GM12878 (cell line): ENCODE results near the gene MITF. TPM values are rescaled to one million over a fixed set of nuclear protein-coding genes. Genes with fewer than 3 reads are reported as not detected.

Source experiments
- ATAC-seq: fragments of 200-7000 bp; cut with Tn5 transposase; 3 replicates; pipeline ENCODE4 v1.9.1; 2020; ENCODE audit warnings: mild to moderate bottlenecking, moderate library complexity
- BruUV-seq: library from RNA; stranded (reverse); fragments of 400-500 nt; replicated peaks from 2 replicates; lab custom pipeline; 2021; lab: Mats Ljungman, UMichigan
- CTCF ChIA-PET: fragments of 300-600 bp; sonication (Branson Sonifier 250); formaldehyde crosslinking; extraction: SDS; loops from one replicate; lab custom pipeline; 2021; ENCODE audit warnings: inconsistent platforms; lab: Yijun Ruan, JAX
- POLR2A ChIA-PET: fragments of 350-600 bp; formaldehyde crosslinking; extraction: SDS; loops from one replicate; lab custom pipeline; 2021; ENCODE audit warnings: inconsistent platforms; lab: Charles Lee
- RAD21 ChIA-PET: fragments of 300-600 bp; sonication (Branson Sonifier 250); formaldehyde crosslinking; loops from one replicate; lab custom pipeline; 2023; ENCODE audit warnings: antibody characterized with exemption; ENCODE audit not compliant: unreplicated experiment; lab: Charles Lee
- SMC1A ChIA-PET: fragments of 300-600 bp; sonication (Branson Sonifier 250); formaldehyde crosslinking; loops from one replicate; lab custom pipeline; 2023; ENCODE audit not compliant: unreplicated experiment, uncharacterized antibody; lab: Charles Lee
- DNase-seq: peaks from one replicate; pipeline ENCODE4 v3.0.0-alpha.2; 2011; ENCODE audit warnings: low read depth, low spot score
- FAIRE-seq: peaks from 3 replicates; lab custom pipeline; 2011; peaks lifted over from hg19 to GRCh38; lab: Jason Lieb, UNC
- H2AFZ ChIP-seq: 2 replicates; pipeline ENCODE4 v1.6.0; 2011; ENCODE audit warnings: low read depth, low read length, control low read depth; ENCODE audit not compliant: control insufficient read depth
- H3K27ac ChIP-seq: 2 replicates; pipeline ENCODE4 v1.5.1; 2011; ENCODE audit warnings: control low read depth; ENCODE audit not compliant: control insufficient read depth, insufficient read depth
- H3K27me3 ChIP-seq, 2 experiments: replicated peaks in 1 of 2; 2 replicates each; pipeline versions ENCODE4 v1.6.0 to v1.6.1; 2011; ENCODE audit warnings: low read length in 1 of 2; ENCODE audit not compliant: control insufficient read depth in 2 of 2, insufficient read depth in 2 of 2
- H3K36me3 ChIP-seq, 2 experiments: 2 replicates each; pipeline ENCODE4 v1.5.1; 2011; ENCODE audit warnings: low read length in 1 of 2; ENCODE audit not compliant: control insufficient read depth in 2 of 2, insufficient read depth in 2 of 2
- H3K4me1 ChIP-seq: 2 replicates; pipeline ENCODE4 v1.6.1; 2011; ENCODE audit warnings: mild to moderate bottlenecking, low read length, moderate library complexity, mixed read lengths; ENCODE audit not compliant: control insufficient read depth, insufficient read depth
- H3K4me2 ChIP-seq: 2 replicates; pipeline ENCODE4 v1.6.0; 2011; ENCODE audit warnings: control low read depth; ENCODE audit not compliant: control insufficient read depth, insufficient read depth
- H3K4me3 ChIP-seq: fragments of 200-600 bp; sonication (generic); 2 replicates; pipeline ENCODE4 v1.5.1; 2016
- H3K79me2 ChIP-seq: 2 replicates; pipeline ENCODE4 v1.6.0; 2011; ENCODE audit warnings: low read length; ENCODE audit not compliant: control insufficient read depth, insufficient read depth
- H3K9ac ChIP-seq: 2 replicates; pipeline ENCODE4 v1.8.0; 2011; ENCODE audit warnings: low read length, control low read depth, mixed read lengths; ENCODE audit not compliant: control insufficient read depth, insufficient read depth
- H3K9me3 ChIP-seq: replicated peaks from 3 replicates; pipeline ENCODE4 v1.5.1; 2011; ENCODE audit warnings: mild to moderate bottlenecking, low read length; ENCODE audit not compliant: control insufficient read depth, insufficient read depth
- H4K20me1 ChIP-seq: 2 replicates; pipeline ENCODE4 v1.6.0; 2011; ENCODE audit not compliant: control insufficient read depth, insufficient read depth
- ASH2L ChIP-seq: fragments of 300-600, 200-600 bp; sonication (generic); IDR thresholded peaks from 2 replicates; pipeline ENCODE4 v1.6.1; 2017; ENCODE audit warnings: low read depth, mild to moderate bottlenecking, borderline replicate concordance
- BCL11A ChIP-seq: IDR thresholded peaks from 2 replicates; pipeline ENCODE4 v1.6.1; 2011; ENCODE audit warnings: low read depth, low read length
- BHLHE40 ChIP-seq, 2 experiments: fragments of 450-650 bp in 1 of 2; IDR thresholded peaks; 2 replicates each; pipeline ENCODE4 v1.6.1; 2011 to 2017; ENCODE audit warnings: low read depth in 2 of 2, borderline replicate concordance in 1 of 2, improper control_type of control experiment in 1 of 2, low read length in 1 of 2, mild to moderate bottlenecking in 1 of 2
- GABPA ChIP-seq: IDR thresholded peaks from 2 replicates; pipeline ENCODE4 v1.6.1; 2014; ENCODE audit warnings: antibody characterized with exemption, low read depth, mild to moderate bottlenecking, inconsistent platforms
- HDGF ChIP-seq: fragments of 450-650 bp; IDR thresholded peaks from 2 replicates; pipeline ENCODE4 v1.6.1; 2016; ENCODE audit warnings: antibody characterized with exemption
- MYB ChIP-seq: fragments of 150-350 bp; IDR thresholded peaks from 2 replicates; pipeline ENCODE4 v1.6.1; 2014; ENCODE audit warnings: mild to moderate bottlenecking, low read depth, low read length, borderline replicate concordance
- RUNX3 ChIP-seq: IDR thresholded peaks from 2 replicates; pipeline ENCODE4 v1.6.1; 2012; ENCODE audit warnings: low read length, inconsistent platforms
- SREBF2 ChIP-seq: IDR thresholded peaks from 2 replicates; pipeline ENCODE4 v1.6.1; 2012; ENCODE audit warnings: mild to moderate bottlenecking, low read length
- TCF12 ChIP-seq: IDR thresholded peaks from 2 replicates; pipeline ENCODE4 v1.6.1; 2011; ENCODE audit warnings: low read depth, mild to moderate bottlenecking, low read length
- WGBS: methylation state at CpG from one replicate; pipeline ENCODE4 v1.1.6; 2016; ENCODE audit warnings: low lambda C conversion rate; ENCODE audit not compliant: insufficient replicate concordance, insufficient coverage; ENCODE audit errors: missing lambda C conversion rate; 5-methylcytosine and 5-hydroxymethylcytosine counted together
- in situ Hi-C: fragments of 300-500 bp; cut with MboI; formaldehyde crosslinking; loops from 9 replicates; pipeline ENCODE4 v1.14.3; 2018; ENCODE audit warnings: mixed read lengths
- intact Hi-C: fragments of 100-400 bp; cut with micrococcal nuclease; formaldehyde crosslinking; loops from one replicate; pipeline ENCODE4 v1.14.2; 2022; ENCODE audit not compliant: unreplicated experiment
- polyA plus RNA-seq, 11 experiments: library from polyadenylated mRNA; depleted of rRNA in 4 of 11; unstranded in 6 of 11; stranded (reverse) in 5 of 11; fragments of >200 nt; fragmentation: Nextera tagmentation in 4 of 11; fragmentation: Illumina TruSeq in 1 of 11; extraction: Ambion mirVana in 4 of 11; extraction: Trizol in 1 of 11; gene quantifications; 1 replicate in 1 of 11; 2 replicates in 10 of 11; pipeline versions ENCODE4 v1.2.1 to v1.2.3, GENCODE V29; 2011 to 2016; ENCODE audit warnings: inconsistent platforms in 2 of 11, missing spikeins in 2 of 11, low read depth in 1 of 11
- total RNA-seq, 4 experiments: library from RNA; depleted of rRNA in 3 of 4; stranded (reverse); fragments of >200 nt in 3 of 4; fragmentation: Illumina TruSeq in 1 of 4; extraction: Trizol in 1 of 4; gene quantifications; 2 replicates each; pipeline versions ENCODE4 v1.2.1 to v1.2.3, GENCODE V29; 2013 to 2021
- TF ChIP-seq, protein P1 (sequence below): fragments of 150-350 bp; IDR thresholded peaks from 2 replicates; pipeline ENCODE4 v1.6.1; 2016; ENCODE audit warnings: low read depth, low read length

MITF gene
- total and polyA plus RNA-seq, 10 of the 15 experiments (the other 5 are each of a cell fraction or from before 2014, with no cell fraction given) = under 0.01 to 0.90 (median 0.06) TPM; not detected in 3

GRCh38 chr3:69695933-69696332 lies 43.3 kb upstream of the MITF start:
- Histone ChIP-seq H4K20me1 (no peaks in the 10 kb centered on the region), H3K27ac (no peak overlapping the region), H3K9me3 (no peaks in the 10 kb centered on the region), H3K27me3 (no peaks in the 10 kb centered on the region), H3K4me3 (no peak overlapping the region), H3K4me1 (no peaks in the 10 kb centered on the region), H3K9ac (no peak overlapping the region), H2AFZ (no peak overlapping the region), H3K4me2 (no peak overlapping the region), H3K36me3 (no peaks in the 10 kb centered on the region), H3K79me2 (no peaks in the 10 kb centered on the region)
- BruUV-seq = no TSS peak
- WGBS = 5% methylated on average over 4 of the region's 4 CpGs
- DNase-seq (no peak), ATAC-seq (no peak), FAIRE-seq (no peak)
- POLR2A ChIA-PET = no interaction called here
- CTCF ChIA-PET = interaction anchor here (0.9 kb wide), 1 partner anchor 17 kb away, joined by 3 read pairs; no protein-coding TSS in a partner anchor
- TF ChIP-seq RUNX3 (no peak), GABPA (no peak), BCL11A (no peak), TCF12 (no peak), ASH2L (no peak), SREBF2 (no peak), HDGF (no peak), BHLHE40 (IDR thresholded peaks at IDR 0.05; ENCODE audit: borderline replicate concordance in 1 of 2, low read depth in 2 of 2, low read length in 1 of 2) (no peak), MYB (no peak)
- TF ChIP-seq, protein P1, sequence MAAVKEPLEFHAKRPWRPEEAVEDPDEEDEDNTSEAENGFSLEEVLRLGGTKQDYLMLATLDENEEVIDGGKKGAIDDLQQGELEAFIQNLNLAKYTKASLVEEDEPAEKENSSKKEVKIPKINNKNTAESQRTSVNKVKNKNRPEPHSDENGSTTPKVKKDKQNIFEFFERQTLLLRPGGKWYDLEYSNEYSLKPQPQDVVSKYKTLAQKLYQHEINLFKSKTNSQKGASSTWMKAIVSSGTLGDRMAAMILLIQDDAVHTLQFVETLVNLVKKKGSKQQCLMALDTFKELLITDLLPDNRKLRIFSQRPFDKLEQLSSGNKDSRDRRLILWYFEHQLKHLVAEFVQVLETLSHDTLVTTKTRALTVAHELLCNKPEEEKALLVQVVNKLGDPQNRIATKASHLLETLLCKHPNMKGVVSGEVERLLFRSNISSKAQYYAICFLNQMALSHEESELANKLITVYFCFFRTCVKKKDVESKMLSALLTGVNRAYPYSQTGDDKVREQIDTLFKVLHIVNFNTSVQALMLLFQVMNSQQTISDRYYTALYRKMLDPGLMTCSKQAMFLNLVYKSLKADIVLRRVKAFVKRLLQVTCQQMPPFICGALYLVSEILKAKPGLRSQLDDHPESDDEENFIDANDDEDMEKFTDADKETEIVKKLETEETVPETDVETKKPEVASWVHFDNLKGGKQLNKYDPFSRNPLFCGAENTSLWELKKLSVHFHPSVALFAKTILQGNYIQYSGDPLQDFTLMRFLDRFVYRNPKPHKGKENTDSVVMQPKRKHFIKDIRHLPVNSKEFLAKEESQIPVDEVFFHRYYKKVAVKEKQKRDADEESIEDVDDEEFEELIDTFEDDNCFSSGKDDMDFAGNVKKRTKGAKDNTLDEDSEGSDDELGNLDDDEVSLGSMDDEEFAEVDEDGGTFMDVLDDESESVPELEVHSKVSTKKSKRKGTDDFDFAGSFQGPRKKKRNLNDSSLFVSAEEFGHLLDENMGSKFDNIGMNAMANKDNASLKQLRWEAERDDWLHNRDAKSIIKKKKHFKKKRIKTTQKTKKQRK = no peak
- RAD21 ChIA-PET = no interaction called here
- in situ Hi-C loops (no loop called here), intact Hi-C loops (no loop called here)
- SMC1A ChIA-PET = interaction anchor here (0.6 kb wide), 1 partner anchor 143 kb away, joined by 3 read pairs; no protein-coding TSS in a partner anchor
